WTC11 (cell line): ENCODE results near the gene KDM4B. TPM values are rescaled to one million over a fixed set of nuclear protein-coding genes. Genes with fewer than 3 reads are reported as not detected.

Experiments
- ATAC-seq: fragments of 200-7000 bp; cut with Tn5 transposase; 2 replicates; pipeline ENCODE4 v1.10.0; 2021; ENCODE audit warnings: mild to moderate bottlenecking, moderate library complexity
- CTCF ChIA-PET: fragments of 300-600 bp; sonication (Branson Sonifier 250); formaldehyde crosslinking; loops from one replicate; lab custom pipeline; 2021; ENCODE audit warnings: antibody characterized with exemption; lab: Charles Lee
- POLR2A ChIA-PET: fragments of 350-600 bp; sonication (Branson Sonifier 250); formaldehyde crosslinking; loops from one replicate; lab custom pipeline; 2021; ENCODE audit warnings: antibody characterized with exemption; lab: Charles Lee
- DNase-seq: peaks from one replicate; pipeline ENCODE4 v3.0.0; 2021; ENCODE audit warnings: low spot score
- H3K27ac Mint-ChIP-seq: 2 replicates; pipeline ENCODE4 v1.8.0; 2021; ENCODE audit warnings: mixed read lengths
- H3K27me3 Mint-ChIP-seq: 2 replicates; pipeline ENCODE4 v1.8.0; 2021; ENCODE audit warnings: low read depth, mild to moderate bottlenecking, moderate library complexity, mixed read lengths
- H3K36me3 Mint-ChIP-seq: 2 replicates; pipeline ENCODE4 v1.8.0; 2021; ENCODE audit warnings: mixed read lengths
- H3K4me1 Mint-ChIP-seq: 2 replicates; pipeline ENCODE4 v1.8.0; 2022; ENCODE audit warnings: mixed read lengths
- H3K4me3 Mint-ChIP-seq: 2 replicates; pipeline ENCODE4 v1.8.0; 2021; ENCODE audit warnings: mild to moderate bottlenecking, moderate library complexity, mixed read lengths
- H3K9me3 Mint-ChIP-seq: 2 replicates; pipeline ENCODE4 v1.8.0; 2021; ENCODE audit warnings: mixed read lengths
- ATF2 ChIP-seq: sonication (generic); formaldehyde crosslinking; IDR thresholded peaks from 2 replicates; pipeline ENCODE4 v1.8.1; 2022; ENCODE audit warnings: low read depth, missing genetic modification reagents, borderline replicate concordance
- CBFB ChIP-seq: sonication (generic); formaldehyde crosslinking; IDR thresholded peaks from 2 replicates; pipeline ENCODE4 v1.8.1; 2022; ENCODE audit warnings: mild to moderate bottlenecking, low read depth, missing genetic modification reagents
- CDX4 ChIP-seq: fragments of 250-450 bp; sonication (Bioruptor Pico); IDR thresholded peaks from 2 replicates; pipeline ENCODE4 v1.9.0; 2021; ENCODE audit warnings: moderate library complexity, mild to moderate bottlenecking, inconsistent platforms, borderline replicate concordance
- E2F5 ChIP-seq: sonication (generic); formaldehyde crosslinking; IDR thresholded peaks from 2 replicates; pipeline ENCODE4 v1.8.1; 2022; ENCODE audit warnings: mild to moderate bottlenecking, moderate library complexity, missing genetic modification reagents
- FOXJ3 ChIP-seq: sonication (generic); formaldehyde crosslinking; IDR thresholded peaks from 2 replicates; pipeline ENCODE4 v1.9.0; 2021; ENCODE audit warnings: missing genetic modification reagents, mild to moderate bottlenecking, borderline replicate concordance
- IRF1 ChIP-seq: sonication (generic); formaldehyde crosslinking; IDR thresholded peaks from 2 replicates; pipeline ENCODE4 v1.8.0; 2023; ENCODE audit warnings: missing genetic modification reagents
- JUN ChIP-seq: sonication (generic); formaldehyde crosslinking; IDR thresholded peaks from 2 replicates; pipeline ENCODE4 v1.8.0; 2023; ENCODE audit warnings: mild to moderate bottlenecking, missing genetic modification reagents
- MAX ChIP-seq: sonication (generic); formaldehyde crosslinking; IDR thresholded peaks from 2 replicates; pipeline ENCODE4 v1.8.0; 2022; ENCODE audit warnings: mild to moderate bottlenecking, missing genetic modification reagents
- PREB ChIP-seq: sonication (generic); formaldehyde crosslinking; IDR thresholded peaks from 2 replicates; pipeline ENCODE4 v1.8.1; 2022; ENCODE audit warnings: mild to moderate bottlenecking, missing genetic modification reagents, moderate library complexity, borderline replicate concordance
- RELA ChIP-seq: sonication (generic); formaldehyde crosslinking; IDR thresholded peaks from 2 replicates; pipeline ENCODE4 v1.8.1; 2022; ENCODE audit warnings: missing genetic modification reagents, mild to moderate bottlenecking, borderline replicate concordance
- ZBTB21 ChIP-seq: sonication (generic); formaldehyde crosslinking; IDR thresholded peaks from 2 replicates; pipeline ENCODE4 v1.8.1; 2023; ENCODE audit warnings: mild to moderate bottlenecking, missing genetic modification reagents, borderline replicate concordance
- ZBTB43 ChIP-seq: sonication (generic); formaldehyde crosslinking; IDR thresholded peaks from 2 replicates; pipeline ENCODE4 v1.8.1; 2023; ENCODE audit warnings: mild to moderate bottlenecking, missing genetic modification reagents
- ZNF121 ChIP-seq: sonication (generic); formaldehyde crosslinking; IDR thresholded peaks from 2 replicates; pipeline ENCODE4 v1.8.0; 2023; ENCODE audit warnings: missing genetic modification reagents
- ZNF232 ChIP-seq: sonication (generic); formaldehyde crosslinking; IDR thresholded peaks from 2 replicates; pipeline ENCODE4 v1.8.0; 2022; ENCODE audit warnings: mild to moderate bottlenecking, missing genetic modification reagents
- ZNF396 ChIP-seq: fragments of 250-450 bp; sonication (Bioruptor Pico); IDR thresholded peaks from 2 replicates; pipeline ENCODE4 v1.8.0; 2021; ENCODE audit warnings: mild to moderate bottlenecking, moderate library complexity, borderline replicate concordance
- total RNA-seq: library from RNA; stranded (reverse); gene quantifications from 3 replicates; pipeline ENCODE4 v1.2.3, GENCODE V29; 2021

KDM4B gene
- total RNA-seq, 1 experiment from 2014 or later = 43.2 TPM

GRCh38 chr19:4993683-4994082, 24.8 kb downstream of the KDM4B start:
- H3K4me3 Mint-ChIP-seq = no peak overlapping the region
- no peak for DNase-seq
- H3K4me1 Mint-ChIP-seq = peaks cover 14% of the 10 kb centered on the region; the same call in 1 of the 2 replicates
- H3K9me3 Mint-ChIP-seq = no peaks in the 10 kb centered on the region
- CTCF ChIA-PET = interaction anchor here (0.6 to 1.2 kb wide), 7 partner anchors 8 to 517 kb away, joined by 3 to 7 read pairs (median 3); no protein-coding TSS in a partner anchor
- no peak for ATAC-seq
- no peak overlapping the region for H3K27ac Mint-ChIP-seq
- TF ChIP-seq PREB (CRISPR knock-in tag) (no peak), ATF2 (no peak)
- TF ChIP-seq, all 79 proteins: peak for 0
- no peaks in the 10 kb centered on the region for H3K36me3 Mint-ChIP-seq
- POLR2A ChIA-PET = interaction anchor here (0.7 kb wide), 1 partner anchor 1162 kb away, joined by 5 read pairs; no protein-coding TSS in a partner anchor
- H3K27me3 Mint-ChIP-seq = no peaks in the 10 kb centered on the region

- Mint-ChIP-seq H3K36me3 (no peaks in the 10 kb centered on the region; the same call in 1 of the 2 replicates), H3K27me3 (no peaks in the 10 kb centered on the region), H3K27ac (no peak overlapping the region), H3K4me1 (peaks cover 2% of the 10 kb centered on the region; the same call in 1 of the 2 replicates), H3K9me3 (no peaks in the 10 kb centered on the region), H3K4me3 (no peak overlapping the region)
- DNase-seq = no peak
- TF ChIP-seq CDX4 (CRISPR knock-in tag) (no peak), ZNF396 (CRISPR knock-in tag) (no peak), ATF2 (no peak), E2F5 (no peak)
- no peak for ATAC-seq
- POLR2A ChIA-PET = no interaction called here
- CTCF ChIA-PET = interaction anchor here (1.4 to 2.3 kb wide), 3 partner anchors 16 to 35 kb away, joined by 3 to 6 read pairs (median 5); no protein-coding TSS in a partner anchor
Measured at GRCh38 chr19:4996701-4997100, 27.8 kb downstream of the KDM4B start.

- POLR2A ChIA-PET = no interaction called here
- Mint-ChIP-seq H3K27me3 (no peaks in the 10 kb centered on the region), H3K36me3 (no peaks in the 10 kb centered on the region; the same call in 1 of the 2 replicates), H3K4me3 (no peak overlapping the region), H3K9me3 (no peaks in the 10 kb centered on the region), H3K27ac (no peak overlapping the region), H3K4me1 (peaks cover 1% of the 10 kb centered on the region; the same call in 1 of the 2 replicates)
- TF ChIP-seq FOXJ3 (CRISPR knock-in tag) = no peak
- TF ChIP-seq ZBTB43 = no peak
- CTCF ChIA-PET = interaction anchor here (1.4 to 2.3 kb wide), 3 partner anchors 16 to 34 kb away, joined by 3 to 6 read pairs (median 5); no protein-coding TSS in a partner anchor
- ATAC-seq = no peak
- no peak for DNase-seq
Measured at GRCh38 chr19:4997297-4997696, 28.4 kb downstream of the KDM4B start.

- H3K9me3 Mint-ChIP-seq = no peaks in the 10 kb centered on the region
- H3K27ac Mint-ChIP-seq = no peak overlapping the region
- no peak for DNase-seq
- no peaks in the 10 kb centered on the region for H3K27me3 Mint-ChIP-seq
- no peak overlapping the region for H3K4me3 Mint-ChIP-seq
- ChIA-PET POLR2A (interaction anchor here (0.6 kb wide), 1 partner anchor 10 kb away, joined by 3 read pairs; no protein-coding TSS in a partner anchor), CTCF (interaction anchor here (0.5 to 5.1 kb wide), 9 partner anchors 13 to 774 kb away, joined by 3 to 49 read pairs (median 6); no protein-coding TSS in a partner anchor)
- no peak for ATAC-seq
- peaks cover 3% of the 10 kb centered on the region; the same call in 1 of the 2 replicates for H3K4me1 Mint-ChIP-seq
- no peaks in the 10 kb centered on the region; the same call in 1 of the 2 replicates for H3K36me3 Mint-ChIP-seq
- no peak for TF ChIP-seq ATF2
- TF ChIP-seq JUN (CRISPR knock-in tag) = no peak
- TF ChIP-seq IRF1 = no peak
- no peak for TF ChIP-seq MAX (CRISPR knock-in tag)
- TF ChIP-seq ZNF121 (CRISPR knock-in tag) = no peak
- TF ChIP-seq RELA = no peak
- no peak for TF ChIP-seq ZNF232 (CRISPR knock-in tag)
- no peak for TF ChIP-seq CBFB
- TF ChIP-seq ZBTB21 = no peak
Measured at GRCh38 chr19:5000120-5000611, 31.3 kb downstream of the KDM4B start.
